HG03439 (cell line): ENCODE measurements around the gene PLEKHA3.
A peak's percentile ranks its signal among the peaks of the same experiment; 100 is the strongest.
"Not testable (repeated sequence)": the region's sequence is repeated elsewhere in the genome, so short reads cannot be mapped to it uniquely, and the experiment has no call there.

ENCODE experiments used
- ATAC-seq: cut with Tn5 transposase; IDR thresholded peaks from one replicate; pipeline ENCODE4 v1.9.1; 2021; ENCODE audit warnings: mild to moderate bottlenecking, moderate library complexity; ENCODE audit not compliant: unreplicated experiment

PLEKHA3 gene

GRCh38 chr2:178480227-178481181 is at the start of gene PLEKHA3:
Gene PLEKHA3, plus strand, starts transcription at chr2:178480457. Its CDS starts 413 bp downstream, at chr2:178480870.
- peak; percentile 73 for ATAC-seq

DNA sequence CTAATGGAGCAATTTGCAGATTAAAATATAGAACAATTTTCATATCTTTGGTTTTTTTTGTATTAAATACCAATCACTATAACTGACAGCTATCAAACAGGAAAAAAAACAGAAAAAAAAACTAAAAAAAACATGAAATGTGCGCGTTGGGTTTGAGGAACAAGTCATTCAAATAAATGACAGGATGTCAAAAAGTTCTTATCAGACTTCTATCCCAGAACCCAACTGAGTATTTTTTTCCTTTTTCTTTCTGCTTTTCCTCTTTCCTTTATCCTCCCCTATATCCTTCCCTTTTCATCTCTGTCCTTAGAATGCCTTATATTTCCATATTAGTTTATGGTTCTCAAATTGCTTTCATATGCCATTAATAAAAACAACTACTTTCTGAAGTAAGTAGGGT is 43.6 kb upstream of the PLEKHA3 start:
- no peak for ATAC-seq

DNA sequence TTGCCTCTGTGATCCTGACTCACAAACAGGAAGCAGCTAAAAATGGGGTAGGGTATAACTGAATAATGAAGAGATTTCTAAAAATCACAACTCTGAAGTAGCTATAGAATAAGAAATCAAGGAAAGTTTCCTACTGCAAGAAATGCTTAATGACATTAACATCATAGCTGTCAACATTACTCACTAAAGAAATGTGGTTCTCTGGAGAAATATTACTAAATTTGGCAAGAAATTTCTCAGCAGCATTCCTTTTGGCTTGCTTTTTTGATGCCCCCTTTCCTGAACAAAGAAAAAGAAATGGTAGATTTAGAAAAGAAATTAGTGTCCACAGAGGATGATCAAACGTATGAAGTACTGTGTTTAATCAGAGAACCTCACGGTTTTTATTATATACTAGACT is 38.8 kb upstream of the PLEKHA3 start:
- ATAC-seq, result no peak

GRCh38 chr2:178448968-178449661 is 31.1 kb upstream of the PLEKHA3 start:
- ATAC-seq, result no peak

GRCh38 chr2:178449700-178450523 is 30.3 kb upstream of the PLEKHA3 start:
- peak; percentile 17 for ATAC-seq

DNA sequence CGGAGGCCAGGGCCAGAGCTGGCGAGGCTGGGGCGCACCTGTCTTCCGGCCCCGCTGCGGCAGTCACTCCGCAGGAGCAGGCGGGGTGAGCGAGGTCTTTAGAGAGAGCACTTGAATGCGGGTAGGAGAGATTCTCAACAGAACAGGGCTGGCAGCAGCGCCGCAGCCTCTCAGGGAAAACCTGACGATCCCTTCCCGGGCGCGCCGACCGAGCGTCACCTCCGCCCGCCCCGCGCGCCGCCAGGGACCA is 29.8 kb upstream of the PLEKHA3 start:
- peak; percentile 52 for ATAC-seq

DNA sequence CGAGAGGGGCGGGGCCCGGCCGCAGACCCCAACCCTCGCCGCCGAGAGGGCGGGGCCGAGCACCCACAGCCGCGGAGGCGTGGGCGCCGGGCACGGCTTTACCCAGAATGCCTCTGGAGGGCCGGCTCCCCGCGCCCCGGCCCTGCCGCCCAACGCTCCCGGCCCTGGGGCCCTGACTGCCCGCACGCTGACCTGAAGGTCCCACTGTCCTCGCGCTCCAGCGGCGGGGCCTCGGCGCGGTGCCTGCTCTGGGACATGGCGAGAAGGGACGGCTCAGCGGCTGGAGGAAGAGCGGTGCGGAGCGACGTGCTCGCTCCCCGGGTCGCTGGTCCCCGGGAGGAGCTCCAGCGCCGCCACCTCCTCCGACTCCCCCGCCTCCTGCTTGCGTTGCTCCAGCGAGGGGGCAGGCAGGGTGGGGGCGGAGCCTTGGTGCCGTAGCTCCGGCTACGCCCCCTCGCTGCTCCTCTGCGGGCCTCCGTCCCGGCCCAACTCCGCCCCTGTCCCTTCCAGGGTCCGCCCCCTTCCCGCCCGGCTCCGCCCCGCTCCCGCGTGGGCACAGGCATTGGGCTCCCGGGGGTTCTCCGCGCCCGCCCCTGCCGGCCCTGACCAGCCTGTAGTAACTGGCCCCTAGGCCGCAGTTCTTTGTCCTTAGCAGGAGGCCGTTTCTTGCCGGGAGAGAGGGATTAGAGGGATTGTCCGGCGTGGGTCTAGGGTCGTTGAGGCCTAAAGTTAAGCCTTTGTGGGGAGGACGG is 29.3 kb upstream of the PLEKHA3 start, which contains the start of the genes PJVK and PRKRA:
Gene PJVK, plus strand, starts transcription at position 605 of the 752 bp plus-strand sequence. CDS start 2,032 bp downstream, outside the sequence.
Gene PRKRA, minus strand, starts transcription at position 402 of the 752 bp plus-strand sequence. Its CDS starts 145 bp downstream, at position 257.
- ATAC-seq, result peak; percentile 84

- no peak for ATAC-seq
Measured at GRCh38 chr2:178452334-178452733, 27.9 kb upstream of the PLEKHA3 start.

DNA sequence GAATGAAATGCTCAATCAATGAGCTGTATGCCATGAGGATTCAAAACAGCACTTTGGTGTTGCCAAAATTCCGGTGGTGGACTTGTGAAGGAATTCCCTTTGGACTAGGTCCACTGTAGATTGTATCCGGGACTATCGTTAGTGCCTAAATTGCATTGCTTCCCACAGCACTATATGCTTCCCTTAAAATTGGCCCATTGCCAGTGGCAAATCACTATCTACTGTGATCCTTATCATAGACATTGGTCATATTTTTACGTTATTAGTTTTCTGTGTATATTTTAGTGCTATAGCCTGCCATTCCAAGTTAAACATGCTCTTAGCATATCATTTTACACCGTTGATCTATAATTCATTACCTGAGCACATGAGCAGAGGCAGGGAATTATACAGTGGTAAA is 27.4 kb upstream of the PLEKHA3 start:
- ATAC-seq, result no peak

DNA sequence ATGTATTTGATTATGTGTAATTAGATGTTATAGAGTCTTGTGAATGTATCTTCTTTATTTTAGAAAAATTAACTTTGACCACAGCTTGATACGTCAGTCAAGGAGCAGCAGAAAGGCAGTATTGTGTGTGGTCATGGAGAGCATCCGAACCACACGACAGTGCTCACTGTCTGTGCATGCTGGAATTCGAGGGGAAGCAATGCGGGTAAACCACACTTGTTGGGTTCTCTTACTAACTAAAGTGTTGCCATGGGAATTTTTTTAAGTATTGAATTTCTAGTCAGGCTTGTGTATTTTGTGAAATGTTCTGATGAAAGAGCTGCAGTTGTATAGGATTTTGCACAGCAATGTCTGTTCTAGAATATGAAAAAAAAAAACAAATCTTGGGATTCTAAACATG is 24.3 kb upstream of the PLEKHA3 start:
- no peak for ATAC-seq

DNA sequence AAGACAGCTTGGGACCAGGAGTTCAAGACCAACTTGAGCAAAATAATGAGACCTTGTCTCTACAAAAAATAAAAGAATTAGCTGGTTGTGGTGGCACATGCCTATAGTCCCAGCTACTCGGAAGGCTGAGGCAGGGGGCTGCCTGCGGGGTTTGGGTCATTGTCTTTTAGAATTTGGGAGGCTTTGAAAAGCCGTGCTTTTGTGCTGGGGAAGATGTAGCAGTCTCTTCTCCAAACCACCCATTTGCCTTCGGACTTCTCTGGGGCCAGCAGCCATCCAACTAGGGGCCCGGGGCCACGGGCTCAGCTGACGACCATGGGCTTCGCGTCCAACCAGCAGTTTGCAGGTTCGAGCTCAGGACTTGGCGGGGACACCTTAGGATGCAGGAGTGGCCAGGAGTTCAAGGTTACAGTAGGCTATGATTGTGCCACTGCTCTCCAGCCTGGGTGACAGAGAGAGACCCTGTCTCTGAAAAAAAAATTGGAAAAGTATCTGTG is 22.8 kb upstream of the PLEKHA3 start:
- no peak for ATAC-seq

DNA sequence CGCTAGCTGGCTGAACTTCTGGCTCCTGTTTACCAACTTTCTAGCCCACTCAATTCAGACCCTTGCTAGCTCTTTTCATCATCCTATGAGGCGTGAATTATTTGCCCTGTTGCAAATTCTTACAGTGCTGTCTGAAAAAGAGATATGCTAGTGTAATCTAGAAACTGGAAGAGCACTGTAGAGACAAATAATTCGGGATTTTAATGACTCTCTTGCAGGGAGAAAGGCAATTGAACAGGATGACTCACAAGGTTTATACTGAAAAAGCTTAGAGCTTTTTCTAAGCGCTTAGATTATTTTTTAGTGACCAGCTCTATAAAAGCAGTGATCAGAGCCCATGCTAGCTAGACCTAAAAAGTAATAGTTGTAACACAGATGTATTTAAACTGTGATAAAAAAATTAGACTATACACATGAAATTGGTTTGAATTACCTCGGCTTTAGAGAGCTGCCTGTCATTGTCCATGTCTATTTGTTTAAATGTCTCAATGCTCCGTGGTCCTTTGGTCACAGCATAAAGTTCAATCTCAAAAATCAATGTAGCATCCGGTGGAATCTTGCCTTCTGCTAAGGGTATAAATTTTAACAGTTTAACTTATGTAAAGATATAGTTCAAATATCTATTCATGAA is 10.9 kb upstream of the PLEKHA3 start:
- ATAC-seq, result no peak

DNA sequence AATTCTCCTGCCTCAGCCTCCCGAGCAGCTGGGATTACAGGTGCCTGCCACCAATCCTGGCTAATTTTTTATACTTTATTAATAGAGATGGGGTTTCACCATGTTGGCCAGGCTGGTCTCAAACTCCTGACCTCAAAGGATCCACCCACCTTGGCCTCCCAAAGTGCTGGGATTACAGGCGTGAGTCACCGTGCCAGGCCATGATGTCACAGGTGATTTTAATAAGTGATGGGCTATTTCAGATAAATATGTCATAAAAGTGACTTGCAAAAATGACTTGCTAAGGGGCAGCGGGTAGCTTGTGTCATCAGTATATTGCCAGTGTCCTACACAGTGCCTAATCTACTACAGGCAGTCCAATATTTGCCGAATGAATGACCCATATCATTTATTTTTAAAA is 8.9 kb upstream of the PLEKHA3 start:
- not testable (repeated sequence) for ATAC-seq

DNA sequence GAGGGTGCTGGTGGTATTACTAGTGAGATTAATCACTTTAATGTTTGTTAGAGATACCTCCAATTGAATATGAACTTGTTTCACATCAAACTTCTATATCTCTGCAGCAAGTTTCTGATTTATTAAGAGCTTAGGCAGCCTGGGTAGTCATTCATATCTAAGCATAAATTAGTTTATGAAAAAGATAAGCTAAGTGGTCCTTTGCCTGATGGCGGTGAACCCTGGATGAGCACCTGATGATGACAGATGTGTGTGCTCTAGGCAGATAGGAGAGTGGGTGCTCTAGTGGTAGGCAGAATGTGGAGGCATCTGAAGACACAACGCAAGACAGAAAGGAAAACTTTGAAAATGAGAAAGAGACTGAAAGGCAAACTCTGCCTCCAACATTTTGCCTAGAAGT is 6.9 kb upstream of the PLEKHA3 start:
- no peak for ATAC-seq

- ATAC-seq, result no peak
Measured at GRCh38 chr2:178473931-178474330, 6.3 kb upstream of the PLEKHA3 start.

DNA sequence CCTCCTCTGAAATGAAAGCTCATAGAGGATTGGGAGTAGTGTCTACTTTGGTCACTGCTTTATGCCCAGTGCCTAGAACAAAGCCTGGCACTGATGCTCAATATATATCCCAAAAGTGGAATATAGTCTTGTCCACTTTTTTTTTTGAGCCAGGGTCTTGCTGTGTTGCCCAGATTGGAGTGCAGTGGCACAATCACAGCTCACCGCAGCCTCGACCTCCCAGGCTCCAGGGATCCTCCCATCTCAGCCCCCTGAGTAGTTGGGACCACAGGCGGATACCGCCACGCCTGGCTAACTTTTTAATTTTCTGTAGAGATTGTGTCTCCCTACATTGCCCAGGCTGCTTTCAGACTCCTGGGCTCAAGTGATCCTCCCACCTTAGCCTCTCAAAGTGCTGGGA is 5.7 kb upstream of the PLEKHA3 start:
- ATAC-seq, result no peak

DNA sequence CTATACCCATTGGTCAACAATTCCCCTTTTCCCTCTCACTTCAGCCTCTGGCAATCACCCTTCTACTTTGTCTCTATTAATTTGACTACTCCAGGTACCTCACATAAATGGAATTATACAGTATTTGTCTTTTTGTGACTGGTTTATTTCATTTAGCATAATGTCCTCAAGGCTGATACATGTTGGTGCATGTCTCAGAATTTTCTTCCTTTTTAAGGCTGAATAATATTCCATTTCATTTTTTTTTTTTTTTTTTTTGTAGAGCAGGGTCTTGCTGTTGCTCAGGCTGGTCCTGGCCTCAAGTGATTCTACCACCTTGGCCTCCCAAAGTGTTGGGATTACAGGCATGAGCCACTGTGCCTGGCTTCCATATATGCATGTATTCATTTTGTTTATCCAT is 3.8 kb upstream of the PLEKHA3 start:
- ATAC-seq, result no peak

- ATAC-seq, result no peak
Measured at GRCh38 chr2:178477443-178478129, 2.7 kb upstream of the PLEKHA3 start.

GRCh38 chr2:178478130-178478438 is 2.2 kb upstream of the PLEKHA3 start:
- ATAC-seq, result no peak
